ENCODE data around the gene PDCL2. TPM values are rescaled to one million over a fixed set of nuclear protein-coding genes. Genes with fewer than 3 reads are reported as not detected.
"Not testable (repeated sequence)": the region's sequence is repeated elsewhere in the genome, so short reads cannot be mapped to it uniquely, and the experiment has no call there.

Gene PDCL2
- total and polyA plus RNA-seq, 9 of the 15 experiments (the other 6 are each of a cell fraction or from before 2014, with no cell fraction given) = 0.62 to 2.5 (median 1.2) TPM

DNA sequence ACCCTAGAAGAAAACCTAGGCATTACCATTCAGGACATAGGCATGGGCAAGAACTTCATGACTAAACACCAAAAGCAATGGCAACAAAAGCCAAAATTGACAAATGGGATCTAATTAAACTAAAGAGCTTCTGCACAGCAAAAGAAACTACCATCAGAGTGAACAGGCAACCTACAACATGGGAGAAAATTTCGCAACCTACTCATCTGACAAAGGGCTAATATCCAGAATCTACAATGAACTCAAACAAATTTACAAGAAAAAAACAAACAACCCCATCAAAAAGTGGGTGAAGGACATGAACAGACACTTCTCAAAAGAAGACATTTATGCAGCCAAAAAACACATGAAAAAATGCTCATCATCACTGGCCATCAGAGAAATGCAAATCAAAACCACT, 32.0 kb upstream of the PDCL2 start:
- POLR2A ChIA-PET; H3K27me3 ChIP-seq (ENCODE audit: control insufficient read depth in 2 of 2, insufficient read depth in 2 of 2, low read length in 2 of 2); H4K20me1 ChIP-seq (replicated peaks; ENCODE audit: control insufficient read depth, insufficient read depth, low read length); FAIRE-seq; intact Hi-C loops (cut with micrococcal nuclease); BruUV-seq (replicated peaks); H2AFZ ChIP-seq (ENCODE audit: low read depth, low read length); H3K4me3 ChIP-seq; in situ Hi-C loops (cut with MboI); H3K4me1 ChIP-seq (replicated peaks in 1 of 2; ENCODE audit: control insufficient read depth in 2 of 2, insufficient read depth in 2 of 2, low read length in 2 of 2); CTCF ChIA-PET (ENCODE audit: low intra/inter-chr PET ratio); H3K9me1 ChIP-seq (ENCODE audit: control insufficient read depth, insufficient read depth, low read length); H3K9me3 ChIP-seq (replicated peaks; ENCODE audit: control insufficient read depth, insufficient read depth, low read depth, low read length); H3K4me2 ChIP-seq (ENCODE audit: insufficient read depth, low read length); H3K9ac ChIP-seq (ENCODE audit: insufficient read depth in 1 of 2, low read depth in 2 of 2, low read length in 2 of 2); DNase-seq (ENCODE audit: extremely low read depth in 1 of 4, low spot score in 3 of 4); ATAC-seq; H3K27ac ChIP-seq (ENCODE audit: extremely low read depth, low read depth, low read length): not testable (repeated sequence)
- Histone ChIP-seq H3K36me3 (ENCODE audit: control insufficient read depth, insufficient read depth, low read length) (peaks cover 37% of the 10 kb centered on the region), H3K79me2 (ENCODE audit: control insufficient read depth, insufficient read depth, low read length) (peaks cover 42% of the 10 kb centered on the region)
- TF ChIP-seq TRIM24 (IDR thresholded peaks at IDR 0.05) = 0 out of 4 replicates have a peak, but pooled peaks of 1 of the 2 experiments have one; percentile 16
- TF ChIP-seq, protein P1, sequence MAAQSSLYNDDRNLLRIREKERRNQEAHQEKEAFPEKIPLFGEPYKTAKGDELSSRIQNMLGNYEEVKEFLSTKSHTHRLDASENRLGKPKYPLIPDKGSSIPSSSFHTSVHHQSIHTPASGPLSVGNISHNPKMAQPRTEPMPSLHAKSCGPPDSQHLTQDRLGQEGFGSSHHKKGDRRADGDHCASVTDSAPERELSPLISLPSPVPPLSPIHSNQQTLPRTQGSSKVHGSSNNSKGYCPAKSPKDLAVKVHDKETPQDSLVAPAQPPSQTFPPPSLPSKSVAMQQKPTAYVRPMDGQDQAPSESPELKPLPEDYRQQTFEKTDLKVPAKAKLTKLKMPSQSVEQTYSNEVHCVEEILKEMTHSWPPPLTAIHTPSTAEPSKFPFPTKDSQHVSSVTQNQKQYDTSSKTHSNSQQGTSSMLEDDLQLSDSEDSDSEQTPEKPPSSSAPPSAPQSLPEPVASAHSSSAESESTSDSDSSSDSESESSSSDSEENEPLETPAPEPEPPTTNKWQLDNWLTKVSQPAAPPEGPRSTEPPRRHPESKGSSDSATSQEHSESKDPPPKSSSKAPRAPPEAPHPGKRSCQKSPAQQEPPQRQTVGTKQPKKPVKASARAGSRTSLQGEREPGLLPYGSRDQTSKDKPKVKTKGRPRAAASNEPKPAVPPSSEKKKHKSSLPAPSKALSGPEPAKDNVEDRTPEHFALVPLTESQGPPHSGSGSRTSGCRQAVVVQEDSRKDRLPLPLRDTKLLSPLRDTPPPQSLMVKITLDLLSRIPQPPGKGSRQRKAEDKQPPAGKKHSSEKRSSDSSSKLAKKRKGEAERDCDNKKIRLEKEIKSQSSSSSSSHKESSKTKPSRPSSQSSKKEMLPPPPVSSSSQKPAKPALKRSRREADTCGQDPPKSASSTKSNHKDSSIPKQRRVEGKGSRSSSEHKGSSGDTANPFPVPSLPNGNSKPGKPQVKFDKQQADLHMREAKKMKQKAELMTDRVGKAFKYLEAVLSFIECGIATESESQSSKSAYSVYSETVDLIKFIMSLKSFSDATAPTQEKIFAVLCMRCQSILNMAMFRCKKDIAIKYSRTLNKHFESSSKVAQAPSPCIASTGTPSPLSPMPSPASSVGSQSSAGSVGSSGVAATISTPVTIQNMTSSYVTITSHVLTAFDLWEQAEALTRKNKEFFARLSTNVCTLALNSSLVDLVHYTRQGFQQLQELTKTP (IDR thresholded peaks at IDR 0.05; ENCODE audit: low read depth in 1 of 2, partially characterized antibody in 2 of 2) = peak in 1 of 2 experiments; percentile 51
- TF ChIP-seq CEBPB (tag; IDR thresholded peaks at IDR 0.05) = peak; percentile 70
- WGBS (ENCODE audit: insufficient coverage, low coverage, missing lambda C conversion rate) = 71% methylated on average over 1 of the region's 1 CpG

Measured in K562 (cell line).